Lower lobe of right lung (tissue), 2 donors: ENCODE measurements around the gene PFKFB3. TPM values are rescaled to one million over a fixed set of nuclear protein-coding genes. Genes with fewer than 3 reads are reported as not detected.

ENCODE experiments used
- ATAC-seq, 2 donors: fragments of 200-7000 bp; cut with Tn5 transposase; one replicate each; pipeline ENCODE4 v1.9.1; 2020 to 2022; ENCODE audit warnings: mild to moderate bottlenecking in 2 of 2, moderate library complexity in 2 of 2
- DNase-seq: peaks from one replicate; pipeline ENCODE4 v3.0.0-alpha.2; 2020
- H3K27ac ChIP-seq: fragments of 200-600 bp; one replicate; pipeline ENCODE4 v1.8.0; 2022
- H3K27me3 ChIP-seq: fragments of 200-600 bp; one replicate; pipeline ENCODE4 v1.8.0; 2022; ENCODE audit warnings: low read depth
- H3K36me3 ChIP-seq: fragments of 200-600 bp; one replicate; pipeline ENCODE4 v1.8.0; 2022; ENCODE audit warnings: mild to moderate bottlenecking
- H3K4me1 ChIP-seq: fragments of 200-600 bp; one replicate; pipeline ENCODE4 v1.8.0; 2022
- H3K4me3 ChIP-seq: fragments of 200-600 bp; one replicate; pipeline ENCODE4 v1.8.0; 2022; ENCODE audit warnings: mild to moderate bottlenecking
- H3K9me3 ChIP-seq: fragments of 200-600 bp; one replicate; pipeline ENCODE4 v1.8.0; 2022
- CTCF ChIP-seq: fragments of 200-600 bp; IDR thresholded peaks from one replicate; pipeline ENCODE4 v1.8.0; 2022; ENCODE audit warnings: antibody characterized with exemption, mild to moderate bottlenecking
- intact Hi-C: fragments of 100-400 bp; cut with DNase I; formaldehyde crosslinking; loops from one replicate; pipeline ENCODE4 v1.11.0; 2022
- total RNA-seq: library from RNA; stranded (reverse); fragmentation: NEBNext Ultra II Directional; extraction: Animal tissue kit (Norgen Biotek cat#: 25700); gene quantifications from one replicate; pipeline ENCODE4 v1.2.1, GENCODE V29; 2021
- donor health status: DM: no; HTN: yes; CAD: no; lungs with severe emphysema.

Gene PFKFB3
- total RNA-seq, 1 donor from 2014 or later = 78.5 TPM

- no peaks in the 10 kb centered on the region for H3K36me3 ChIP-seq
- H3K4me1 ChIP-seq = peaks cover 5% of the 10 kb centered on the region
- ATAC-seq = no peak
- no peak for TF ChIP-seq CTCF
- H3K27ac ChIP-seq = no peak overlapping the region
- H3K4me3 ChIP-seq = no peak overlapping the region
- H3K9me3 ChIP-seq = no peaks in the 10 kb centered on the region
- intact Hi-C loops = no loop called here
- no peak for DNase-seq
- H3K27me3 ChIP-seq = no peaks in the 10 kb centered on the region
These were observed 51.5 kb downstream of the PFKFB3 start for GRCh38 chr10:6254201-6254600.

GRCh38 chr10:6255548-6256061 lies 52.9 kb downstream of the PFKFB3 start:
- TF ChIP-seq CTCF = no peak
- peak overlapping the region; percentile 58 for H3K27ac ChIP-seq
- ATAC-seq = peak; percentile 84 to 92

GRCh38 chr10:6256439-6256838 lies 53.7 kb downstream of the PFKFB3 start:
- Histone ChIP-seq H3K4me3 (no peak overlapping the region), H3K27me3 (no peaks in the 10 kb centered on the region), H3K9me3 (no peaks in the 10 kb centered on the region), H3K36me3 (no peaks in the 10 kb centered on the region), H3K27ac (no peak overlapping the region), H3K4me1 (peaks cover 5% of the 10 kb centered on the region)
- ATAC-seq (peak; percentile 33 to 38), DNase-seq (no peak)
- intact Hi-C loops = no loop called here
- TF ChIP-seq CTCF = no peak

More at GRCh38 chr10:6255548-6256061, 52.9 kb downstream of the PFKFB3 start:
- no peaks in the 10 kb centered on the region for H3K27me3 ChIP-seq
- H3K4me3 ChIP-seq = no peak overlapping the region
- no peaks in the 10 kb centered on the region for H3K36me3 ChIP-seq
- intact Hi-C loops = no loop called here
- no peaks in the 10 kb centered on the region for H3K9me3 ChIP-seq
- DNase-seq = peak; percentile 67
- H3K4me1 ChIP-seq = peaks cover 5% of the 10 kb centered on the region

GRCh38 chr10:6259153-6259552 lies 56.4 kb downstream of the PFKFB3 start:
- Histone ChIP-seq H3K4me1 (peaks cover 5% of the 10 kb centered on the region), H3K9me3 (no peaks in the 10 kb centered on the region), H3K36me3 (no peaks in the 10 kb centered on the region), H3K27ac (no peak overlapping the region), H3K27me3 (no peaks in the 10 kb centered on the region), H3K4me3 (no peak overlapping the region)
- no peak for TF ChIP-seq CTCF
- no peak for ATAC-seq
- DNase-seq = no peak
- intact Hi-C loops = no loop called here

GRCh38 chr10:6260843-6261242 lies 58.1 kb downstream of the PFKFB3 start:
- ATAC-seq = no peak
- Histone ChIP-seq H3K36me3 (no peaks in the 10 kb centered on the region), H3K9me3 (no peaks in the 10 kb centered on the region), H3K4me3 (no peak overlapping the region), H3K4me1 (no peaks in the 10 kb centered on the region), H3K27ac (no peak overlapping the region), H3K27me3 (no peaks in the 10 kb centered on the region)
- intact Hi-C loops = no loop called here
- DNase-seq = no peak
- TF ChIP-seq CTCF = no peak
